ENCODE results near the gene SCN1A.

- no peak for TF ChIP-seq HNRNPK (IDR thresholded peaks at IDR 0.05; ENCODE audit: low read depth, low read length, poor library complexity, severe bottlenecking)
- no peak for TF ChIP-seq MYC (CRISPR knock-in tag; IDR thresholded peaks at IDR 0.05; ENCODE audit: borderline replicate concordance)
- no peak for TF ChIP-seq ZMYM3 (CRISPR knock-in tag; IDR thresholded peaks at IDR 0.05)
- no peak for TF ChIP-seq RNF2 (conservative IDR thresholded peaks at IDR 0.05; ENCODE audit: low read depth)
- TF ChIP-seq ATF7-NPFF (CRISPR knock-in tag; IDR thresholded peaks at IDR 0.05; ENCODE audit: low read depth) = no peak
Measured at GRCh38 chr2:165961818-165962217, 166.0 kb downstream of the SCN1A start.
